ENCODE data around the gene FAM25A.
"Not testable (repeated sequence)": the region's sequence is repeated elsewhere in the genome, so short reads cannot be mapped to it uniquely, and the experiment has no call there.

Gene FAM25A

GRCh38 chr10:87038286-87038717 lies 18.2 kb downstream of the FAM25A start:
- DNase-seq (ENCODE audit: low read depth in 1 of 2, low spot score in 1 of 2): no peak
- Histone ChIP-seq H3K27me3 (ENCODE audit: insufficient read depth, poor library complexity, severe bottlenecking) (peaks cover 6% of the 10 kb centered on the region), H3K27ac (replicated peaks) (no peak overlapping the region), H3K4me3 (replicated peaks; ENCODE audit: insufficient read depth, low read length) (no peak overlapping the region)
- TF ChIP-seq POLR2AphosphoS5 (IDR thresholded peaks at IDR 0.05; ENCODE audit: low read depth): no peak
- TF ChIP-seq SPI1 (IDR thresholded peaks at IDR 0.05; ENCODE audit: borderline replicate concordance, low read depth): no peak
- no peak for TF ChIP-seq REST (IDR thresholded peaks at IDR 0.05; ENCODE audit: insufficient replicate concordance, low read depth)
- no peak for TF ChIP-seq GABPA (IDR thresholded peaks at IDR 0.05; ENCODE audit: low read depth)
- no peak for TF ChIP-seq CTCF (IDR thresholded peaks at IDR 0.05; ENCODE audit: insufficient read depth, low read length)

GRCh38 chr10:87038786-87039185 lies 18.7 kb downstream of the FAM25A start:
- Histone ChIP-seq H3K27ac (replicated peaks) (no peak overlapping the region), H3K27me3 (ENCODE audit: insufficient read depth, poor library complexity, severe bottlenecking) (peaks cover 6% of the 10 kb centered on the region), H3K4me3 (replicated peaks; ENCODE audit: insufficient read depth, low read length) (no peak overlapping the region)
- no peak for DNase-seq (ENCODE audit: low read depth in 1 of 2, low spot score in 1 of 2)
- no peak for TF ChIP-seq CTCF (IDR thresholded peaks at IDR 0.05; ENCODE audit: insufficient read depth, low read length)
- TF ChIP-seq POLR2AphosphoS5 (IDR thresholded peaks at IDR 0.05; ENCODE audit: low read depth): no peak
- TF ChIP-seq SPI1 (IDR thresholded peaks at IDR 0.05; ENCODE audit: borderline replicate concordance, low read depth): no peak
- no peak for TF ChIP-seq REST (IDR thresholded peaks at IDR 0.05; ENCODE audit: insufficient replicate concordance, low read depth)
- no peak for TF ChIP-seq GABPA (IDR thresholded peaks at IDR 0.05; ENCODE audit: low read depth)

GRCh38 chr10:87043579-87043978 lies 23.5 kb downstream of the FAM25A start:
- not testable (repeated sequence) for H3K27me3 ChIP-seq (ENCODE audit: insufficient read depth, poor library complexity, severe bottlenecking); H3K27ac ChIP-seq (replicated peaks); DNase-seq (ENCODE audit: low read depth in 1 of 2, low spot score in 1 of 2); H3K4me3 ChIP-seq (replicated peaks; ENCODE audit: insufficient read depth, low read length)

GRCh38 chr10:87045434-87045938 lies 25.4 kb downstream of the FAM25A start:
- no peak for TF ChIP-seq SPI1 (IDR thresholded peaks at IDR 0.05; ENCODE audit: borderline replicate concordance, low read depth)
- TF ChIP-seq POLR2AphosphoS5 (IDR thresholded peaks at IDR 0.05; ENCODE audit: low read depth): no peak
- no peak for TF ChIP-seq GABPA (IDR thresholded peaks at IDR 0.05; ENCODE audit: low read depth)
- no peak for TF ChIP-seq CTCF (IDR thresholded peaks at IDR 0.05; ENCODE audit: insufficient read depth, low read length)
- no peak for TF ChIP-seq REST (IDR thresholded peaks at IDR 0.05; ENCODE audit: insufficient replicate concordance, low read depth)
- no peak for DNase-seq (ENCODE audit: low read depth in 1 of 2, low spot score in 1 of 2)
- no peak overlapping the region for H3K4me3 ChIP-seq (replicated peaks; ENCODE audit: insufficient read depth, low read length)
- H3K27ac ChIP-seq (replicated peaks): no peak overlapping the region
- no peaks in the 10 kb centered on the region for H3K27me3 ChIP-seq (ENCODE audit: insufficient read depth, poor library complexity, severe bottlenecking)
